ENCODE measurements around the gene SDC3.

GRCh38 chr1:30830537-30830936 lies 78.0 kb downstream of the SDC3 start:
- TF ChIP-seq ATF3 (IDR thresholded peaks at IDR 0.05; ENCODE audit: borderline replicate concordance, extremely low read depth, low read depth, low read length) (no peak), EZH2 (IDR thresholded peaks at IDR 0.05; ENCODE audit: borderline replicate concordance, control insufficient read depth, low read depth, low read length) (no peak), NR2F1 (conservative IDR thresholded peaks at IDR 0.05) (no peak), CTCF (IDR thresholded peaks at IDR 0.05 in 2 of 3, conservative IDR thresholded peaks at IDR 0.05 in 1 of 3; ENCODE audit: control insufficient read depth in 2 of 3, extremely low read depth in 1 of 3, insufficient read depth in 1 of 3, low read depth in 3 of 3, low read length in 3 of 3) (no peak), CEBPZ (IDR thresholded peaks at IDR 0.05; ENCODE audit: low read depth, low read length) (no peak), POLR2A (IDR thresholded peaks at IDR 0.05; ENCODE audit: low read depth, low read length) (no peak), DPF2 (IDR thresholded peaks at IDR 0.05) (no peak), ZBTB11 (CRISPR knock-in tag; IDR thresholded peaks at IDR 0.05) (no peak), FOXM1 (IDR thresholded peaks at IDR 0.05; ENCODE audit: low read depth, low read length) (no peak), MYC (IDR thresholded peaks at IDR 0.05; ENCODE audit: insufficient read depth, insufficient read length, insufficient replicate concordance, low read length, severe bottlenecking) (no peak)
